Osteoblast (primary cell): Measurements from ENCODE around the gene NOG. TPM values are rescaled to one million over a fixed set of nuclear protein-coding genes. Genes with fewer than 3 reads are reported as not detected.

ENCODE experiments used
- DNase-seq: peaks from one replicate; pipeline ENCODE4 v3.0.0; 2011; ENCODE audit warnings: low spot score, mixed read lengths; ENCODE audit not compliant: insufficient read length; ENCODE audit errors: missing footprints
- H2AFZ ChIP-seq: 2 replicates; pipeline ENCODE4 v1.6.0; 2011; ENCODE audit warnings: mild to moderate bottlenecking, low read length
- H3K27ac ChIP-seq: 2 replicates; pipeline ENCODE4 v1.5.1; 2011; ENCODE audit warnings: mild to moderate bottlenecking, low read depth, low read length, moderate library complexity
- H3K27me3 ChIP-seq: 2 replicates; pipeline ENCODE4 v1.6.0; 2012; ENCODE audit warnings: mild to moderate bottlenecking, control low read depth, inconsistent platforms, low read length, moderate library complexity; ENCODE audit not compliant: insufficient read depth
- H3K36me3 ChIP-seq: 2 replicates; pipeline ENCODE4 v1.5.1; 2011; ENCODE audit warnings: mild to moderate bottlenecking, low read length, control low read depth, moderate library complexity; ENCODE audit not compliant: insufficient read depth
- H3K4me1 ChIP-seq: 2 replicates; pipeline ENCODE4 v1.5.1; 2011; ENCODE audit warnings: mild to moderate bottlenecking, low read length, control low read depth, moderate library complexity; ENCODE audit not compliant: insufficient read depth
- H3K4me2 ChIP-seq: 2 replicates; pipeline ENCODE4 v1.6.0; 2011; ENCODE audit warnings: mild to moderate bottlenecking, low read length; ENCODE audit not compliant: insufficient read depth
- H3K4me3 ChIP-seq: fragments of 200-600 bp; sonication (generic); 3 replicates; pipeline ENCODE4 v1.5.1; 2012; ENCODE audit warnings: mild to moderate bottlenecking, low read length, inconsistent platforms; ENCODE audit not compliant: insufficient read depth
- H3K79me2 ChIP-seq: 2 replicates; pipeline ENCODE4 v1.6.0; 2012; ENCODE audit warnings: mild to moderate bottlenecking, low read length, control low read depth, inconsistent platforms; ENCODE audit not compliant: insufficient read depth
- H3K9me3 ChIP-seq: 2 replicates; pipeline ENCODE4 v1.5.1; 2011; ENCODE audit warnings: low read depth, low read length, control low read depth
- H4K20me1 ChIP-seq: 2 replicates; pipeline ENCODE4 v1.6.0; 2012; ENCODE audit warnings: mild to moderate bottlenecking, low read length, control low read depth; ENCODE audit not compliant: insufficient read depth
- total RNA-seq: library from RNA; depleted of rRNA; stranded (reverse); fragments of >200 nt; gene quantifications from 2 replicates; pipeline ENCODE4 v1.2.3, GENCODE V29; 2012
- TF ChIP-seq, protein P1 (sequence below): IDR thresholded peaks from 2 replicates; pipeline ENCODE4 v1.5.1; 2011; ENCODE audit warnings: mild to moderate bottlenecking, low read depth, low read length, moderate library complexity; ENCODE audit errors: extremely low read depth

NOG gene
- total RNA-seq, 1 donor, result 0.72 TPM

DNA sequence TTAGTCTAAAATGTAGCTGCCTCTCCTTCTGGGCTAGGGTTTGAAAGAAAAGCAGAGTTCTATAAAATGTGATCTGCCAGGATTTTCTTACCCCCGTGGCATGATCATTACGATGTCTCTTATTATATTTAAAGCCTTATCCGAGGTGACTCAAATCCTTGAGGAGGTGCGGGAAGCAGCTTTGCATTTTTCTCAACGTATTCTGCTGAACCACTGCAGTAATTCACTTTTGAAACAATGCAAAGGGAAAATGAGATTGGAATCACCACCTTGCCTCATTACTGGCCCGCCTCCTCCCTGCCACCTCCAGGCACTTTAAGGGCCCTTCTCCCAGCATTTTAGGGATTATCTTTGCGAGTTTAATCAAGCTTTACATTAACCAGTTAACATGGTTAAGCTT is 9.7 kb upstream of the NOG start:
- H3K79me2 ChIP-seq, result no peaks in the 10 kb centered on the region
- no peak for DNase-seq
- H3K27me3 ChIP-seq, result peaks cover 10% of the 10 kb centered on the region
- H3K4me3 ChIP-seq, result no peak overlapping the region
- no peaks in the 10 kb centered on the region for H3K9me3 ChIP-seq
- no peaks in the 10 kb centered on the region for H3K4me1 ChIP-seq
- no peaks in the 10 kb centered on the region for H4K20me1 ChIP-seq
- no peak overlapping the region for H3K4me2 ChIP-seq
- H2AFZ ChIP-seq, result no peak overlapping the region
- no peak overlapping the region for H3K27ac ChIP-seq
- TF ChIP-seq, protein P1, sequence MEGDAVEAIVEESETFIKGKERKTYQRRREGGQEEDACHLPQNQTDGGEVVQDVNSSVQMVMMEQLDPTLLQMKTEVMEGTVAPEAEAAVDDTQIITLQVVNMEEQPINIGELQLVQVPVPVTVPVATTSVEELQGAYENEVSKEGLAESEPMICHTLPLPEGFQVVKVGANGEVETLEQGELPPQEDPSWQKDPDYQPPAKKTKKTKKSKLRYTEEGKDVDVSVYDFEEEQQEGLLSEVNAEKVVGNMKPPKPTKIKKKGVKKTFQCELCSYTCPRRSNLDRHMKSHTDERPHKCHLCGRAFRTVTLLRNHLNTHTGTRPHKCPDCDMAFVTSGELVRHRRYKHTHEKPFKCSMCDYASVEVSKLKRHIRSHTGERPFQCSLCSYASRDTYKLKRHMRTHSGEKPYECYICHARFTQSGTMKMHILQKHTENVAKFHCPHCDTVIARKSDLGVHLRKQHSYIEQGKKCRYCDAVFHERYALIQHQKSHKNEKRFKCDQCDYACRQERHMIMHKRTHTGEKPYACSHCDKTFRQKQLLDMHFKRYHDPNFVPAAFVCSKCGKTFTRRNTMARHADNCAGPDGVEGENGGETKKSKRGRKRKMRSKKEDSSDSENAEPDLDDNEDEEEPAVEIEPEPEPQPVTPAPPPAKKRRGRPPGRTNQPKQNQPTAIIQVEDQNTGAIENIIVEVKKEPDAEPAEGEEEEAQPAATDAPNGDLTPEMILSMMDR, result no peak
- no peaks in the 10 kb centered on the region for H3K36me3 ChIP-seq

DNA sequence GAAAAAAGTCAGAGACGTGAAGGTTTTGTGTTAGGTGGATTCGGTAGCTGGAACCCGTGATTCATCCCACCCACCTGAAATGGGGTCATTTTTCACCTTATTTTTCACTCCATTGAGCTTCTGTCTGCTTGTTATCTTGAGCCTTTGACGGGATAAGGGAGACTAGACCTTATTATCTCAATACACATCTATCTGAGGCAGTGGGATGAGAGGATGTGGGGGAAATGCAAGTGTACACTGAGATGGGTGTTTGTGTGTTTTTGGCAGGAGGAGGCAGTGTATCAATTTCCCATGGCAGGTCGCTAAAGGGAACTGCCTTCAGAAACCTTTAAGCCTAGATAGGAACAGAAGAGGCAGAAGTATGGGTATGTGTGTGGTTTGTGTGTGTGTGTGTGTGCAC is 6.2 kb upstream of the NOG start:
- Histone ChIP-seq H3K27me3 (peaks cover 13% of the 10 kb centered on the region), H3K4me1 (no peaks in the 10 kb centered on the region), H3K4me3 (no peak overlapping the region), H3K36me3 (no peaks in the 10 kb centered on the region), H4K20me1 (no peaks in the 10 kb centered on the region), H3K9me3 (no peaks in the 10 kb centered on the region), H3K4me2 (no peak overlapping the region), H2AFZ (no peak overlapping the region), H3K79me2 (no peaks in the 10 kb centered on the region), H3K27ac (no peak overlapping the region)
- TF ChIP-seq, protein P1, result no peak
- no peak for DNase-seq

DNA sequence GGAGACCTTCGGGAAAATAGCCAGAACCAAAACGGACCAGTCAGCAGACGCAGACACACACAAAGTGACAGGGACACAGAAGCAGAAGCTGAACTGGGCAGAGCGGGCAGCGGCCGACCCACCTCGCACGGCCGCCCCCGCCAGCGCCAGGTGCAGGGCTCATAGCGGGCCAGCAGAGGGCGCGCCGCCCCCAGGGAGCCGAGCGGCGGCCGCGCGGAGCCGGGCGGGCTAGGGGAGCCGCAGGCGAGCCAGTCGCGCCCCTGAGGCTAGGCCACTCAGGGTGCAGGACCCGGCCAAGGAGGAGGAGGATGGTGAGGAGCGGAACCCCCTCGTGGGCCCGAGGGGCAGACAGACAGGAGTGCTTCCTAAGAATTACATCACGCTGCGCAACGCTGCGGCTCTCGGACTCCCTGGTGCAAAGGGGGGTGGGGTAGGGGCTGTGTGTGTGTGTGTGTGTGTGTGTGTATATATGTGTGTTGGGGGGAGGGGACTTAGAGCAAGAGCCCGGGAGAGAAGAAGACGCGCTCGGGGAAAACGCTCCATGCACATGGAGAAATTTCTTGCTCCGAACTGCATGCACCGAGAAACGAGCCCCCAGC is 913 bp upstream of the NOG start:
- H3K4me2 ChIP-seq, result peak overlapping the region; percentile 89
- peaks cover 13% of the 10 kb centered on the region for H3K4me1 ChIP-seq
- H3K9me3 ChIP-seq, result no peaks in the 10 kb centered on the region
- peak overlapping the region; percentile 73 for H3K4me3 ChIP-seq
- H4K20me1 ChIP-seq, result no peaks in the 10 kb centered on the region
- H3K27me3 ChIP-seq, result peaks cover 33% of the 10 kb centered on the region
- TF ChIP-seq, protein P1, result peak; percentile 59
- H3K27ac ChIP-seq, result no peak overlapping the region
- peak; percentile 96 for DNase-seq
- H3K79me2 ChIP-seq, result no peaks in the 10 kb centered on the region
- no peaks in the 10 kb centered on the region for H3K36me3 ChIP-seq
- peak overlapping the region; percentile 81 for H2AFZ ChIP-seq

DNA sequence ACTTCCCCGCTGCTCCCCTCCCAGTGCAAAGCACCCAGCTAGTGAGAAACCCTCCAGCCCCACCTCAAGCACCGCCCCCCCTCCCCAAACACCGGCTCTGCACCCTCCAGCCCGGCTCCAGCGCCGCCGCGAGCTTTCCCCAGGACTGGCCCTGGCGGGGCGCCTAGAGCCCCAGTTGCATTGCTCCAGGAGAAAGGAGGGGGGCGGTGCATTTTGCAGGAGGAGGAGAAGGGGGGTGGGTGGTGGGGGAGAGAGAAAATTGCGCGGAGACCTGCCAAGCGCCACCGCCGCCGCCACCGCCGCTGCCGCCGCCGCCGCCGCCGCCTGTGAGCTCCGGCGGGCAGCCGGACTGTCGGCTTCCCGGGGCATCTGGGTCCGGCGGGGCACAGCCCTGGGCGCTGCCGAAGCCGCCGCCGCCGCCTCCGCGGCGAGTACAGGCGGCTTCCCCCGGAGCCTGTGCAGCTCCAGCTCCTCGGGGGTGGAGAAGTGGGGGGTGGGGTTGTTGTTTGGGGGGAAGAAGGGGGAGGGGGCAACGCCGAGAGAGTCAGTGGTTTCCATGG is 333 bp upstream of the NOG start:
- Histone ChIP-seq H3K36me3 (no peaks in the 10 kb centered on the region), H3K79me2 (no peaks in the 10 kb centered on the region), H3K4me2 (peak overlapping the region; percentile 89), H4K20me1 (no peaks in the 10 kb centered on the region), H3K27ac (no peak overlapping the region), H3K4me3 (peak overlapping the region; percentile 73), H3K9me3 (no peaks in the 10 kb centered on the region), H3K27me3 (peaks cover 39% of the 10 kb centered on the region), H3K4me1 (peaks cover 14% of the 10 kb centered on the region), H2AFZ (peak overlapping the region; percentile 22)
- DNase-seq, result peak; percentile 96
- TF ChIP-seq, protein P1, result no peak
